ENCODE results near the gene IL6ST.
A peak's percentile ranks its signal among the peaks of the same experiment; 100 is the strongest.
"Not testable (repeated sequence)": the region's sequence is repeated elsewhere in the genome, so short reads cannot be mapped to it uniquely, and the experiment has no call there.

The IL6ST gene

GRCh38 chr5:55994495-55994997 is at the start of gene IL6ST:
Gene IL6ST, minus strand, starts transcription at chr5:55994963. Its CDS starts 18,685 bp downstream, at chr5:55976278.
- H3K36me3 ChIP-seq, result no peaks in the 10 kb centered on the region
- no peaks in the 10 kb centered on the region for H3K27me3 ChIP-seq
- peak within 1 kb of the TSS; percentile 77 to 89 for H3K4me3 ChIP-seq
- TF ChIP-seq, protein P1, sequence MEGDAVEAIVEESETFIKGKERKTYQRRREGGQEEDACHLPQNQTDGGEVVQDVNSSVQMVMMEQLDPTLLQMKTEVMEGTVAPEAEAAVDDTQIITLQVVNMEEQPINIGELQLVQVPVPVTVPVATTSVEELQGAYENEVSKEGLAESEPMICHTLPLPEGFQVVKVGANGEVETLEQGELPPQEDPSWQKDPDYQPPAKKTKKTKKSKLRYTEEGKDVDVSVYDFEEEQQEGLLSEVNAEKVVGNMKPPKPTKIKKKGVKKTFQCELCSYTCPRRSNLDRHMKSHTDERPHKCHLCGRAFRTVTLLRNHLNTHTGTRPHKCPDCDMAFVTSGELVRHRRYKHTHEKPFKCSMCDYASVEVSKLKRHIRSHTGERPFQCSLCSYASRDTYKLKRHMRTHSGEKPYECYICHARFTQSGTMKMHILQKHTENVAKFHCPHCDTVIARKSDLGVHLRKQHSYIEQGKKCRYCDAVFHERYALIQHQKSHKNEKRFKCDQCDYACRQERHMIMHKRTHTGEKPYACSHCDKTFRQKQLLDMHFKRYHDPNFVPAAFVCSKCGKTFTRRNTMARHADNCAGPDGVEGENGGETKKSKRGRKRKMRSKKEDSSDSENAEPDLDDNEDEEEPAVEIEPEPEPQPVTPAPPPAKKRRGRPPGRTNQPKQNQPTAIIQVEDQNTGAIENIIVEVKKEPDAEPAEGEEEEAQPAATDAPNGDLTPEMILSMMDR (IDR thresholded peaks at IDR 0.05), result no peak
- DNase-seq, result peak in 1 of 2 donors; percentile 64
- intact Hi-C loops (cut with DNase I; ENCODE audit: low total_unique reads), result loop anchor here (10.0 kb wide), 1 partner anchor 820 kb away; the partner anchor contains the start of gene MAP3K1
- peaks cover 0 to 33% (median 27%) of the 10 kb centered on the region in 4 donors for H3K4me1 ChIP-seq
- peak within 1 kb of the TSS; percentile 94 to 97 for H3K27ac ChIP-seq
- no peaks in the 10 kb centered on the region for H3K9me3 ChIP-seq

- Histone ChIP-seq H3K36me3 (no peaks in the 10 kb centered on the region), H3K27ac (no peak overlapping the region), H3K4me1 (no peaks in the 10 kb centered on the region), H3K9me3 (no peaks in the 10 kb centered on the region), H3K4me3 (no peak overlapping the region), H3K27me3 (no peaks in the 10 kb centered on the region)
- no peak for DNase-seq
- TF ChIP-seq, protein P1 (IDR thresholded peaks at IDR 0.05), result no peak
- intact Hi-C loops (cut with DNase I; ENCODE audit: low total_unique reads), result no loop called here
These were observed 45.2 kb upstream of the IL6ST start for GRCh38 chr5:56039985-56040384.

DNA sequence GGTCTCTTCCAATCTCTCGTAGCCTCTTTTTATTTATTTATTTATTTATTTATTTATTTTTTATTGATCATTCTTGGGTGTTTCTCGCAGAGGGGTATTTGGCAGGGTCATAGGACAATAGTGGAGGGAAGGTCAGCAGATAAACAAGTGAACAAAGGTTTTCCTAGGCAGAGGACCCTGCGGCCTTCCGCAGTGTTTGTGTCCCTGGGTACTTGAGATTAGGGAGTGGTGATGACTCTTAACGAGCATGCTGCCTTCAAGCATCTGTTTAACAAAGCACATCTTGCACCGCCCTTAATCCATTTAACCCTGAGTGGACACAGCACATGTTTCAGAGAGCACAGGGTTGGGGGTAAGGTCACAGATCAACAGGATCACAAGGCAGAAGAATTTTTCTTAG is 43.4 kb upstream of the IL6ST start:
- H3K4me1 ChIP-seq; H3K27me3 ChIP-seq; H3K4me3 ChIP-seq; H3K36me3 ChIP-seq; DNase-seq; H3K27ac ChIP-seq; intact Hi-C loops (cut with DNase I; ENCODE audit: low total_unique reads); H3K9me3 ChIP-seq: not testable (repeated sequence)

GRCh38 chr5:56037531-56038010 is 42.8 kb upstream of the IL6ST start:
- DNase-seq, result peak in 1 of 2 donors; percentile 21
- H3K27ac ChIP-seq, result no peak overlapping the region
- no peaks in the 10 kb centered on the region for H3K27me3 ChIP-seq
- TF ChIP-seq, protein P1 (IDR thresholded peaks at IDR 0.05), result no peak
- no peaks in the 10 kb centered on the region for H3K4me1 ChIP-seq
- H3K4me3 ChIP-seq, result no peak overlapping the region
- H3K36me3 ChIP-seq, result no peaks in the 10 kb centered on the region
- H3K9me3 ChIP-seq, result no peaks in the 10 kb centered on the region
- intact Hi-C loops (cut with DNase I; ENCODE audit: low total_unique reads), result no loop called here

DNA sequence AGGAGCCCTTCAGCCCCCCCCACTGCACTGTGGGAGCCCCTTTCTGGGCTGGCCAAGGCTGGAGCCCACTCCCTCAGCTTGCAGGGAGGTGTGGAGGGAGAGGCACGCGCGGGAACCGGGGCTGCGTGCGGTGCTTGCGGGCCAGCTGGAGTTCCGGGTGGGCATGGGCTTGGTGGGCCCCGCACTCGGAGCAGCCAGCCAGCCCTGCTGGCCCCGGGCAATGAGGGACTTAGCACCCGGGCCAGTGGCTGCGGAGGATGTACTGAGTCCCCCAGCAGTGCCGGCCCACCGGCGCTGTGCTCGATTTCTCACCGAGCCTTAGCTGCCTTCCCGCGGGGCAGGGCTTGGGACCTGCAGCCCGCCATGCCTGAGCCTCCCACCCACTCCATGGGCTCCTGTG is 40.6 kb upstream of the IL6ST start:
- H3K9me3 ChIP-seq; H3K4me3 ChIP-seq; H3K27ac ChIP-seq; intact Hi-C loops (cut with DNase I; ENCODE audit: low total_unique reads); H3K36me3 ChIP-seq; H3K27me3 ChIP-seq; H3K4me1 ChIP-seq; DNase-seq: not testable (repeated sequence)

GRCh38 chr5:56029871-56030630 is 35.3 kb upstream of the IL6ST start:
- H3K4me3 ChIP-seq; H3K36me3 ChIP-seq; H3K27me3 ChIP-seq; H3K4me1 ChIP-seq; DNase-seq; H3K9me3 ChIP-seq; intact Hi-C loops (cut with DNase I; ENCODE audit: low total_unique reads); H3K27ac ChIP-seq: not testable (repeated sequence)

DNA sequence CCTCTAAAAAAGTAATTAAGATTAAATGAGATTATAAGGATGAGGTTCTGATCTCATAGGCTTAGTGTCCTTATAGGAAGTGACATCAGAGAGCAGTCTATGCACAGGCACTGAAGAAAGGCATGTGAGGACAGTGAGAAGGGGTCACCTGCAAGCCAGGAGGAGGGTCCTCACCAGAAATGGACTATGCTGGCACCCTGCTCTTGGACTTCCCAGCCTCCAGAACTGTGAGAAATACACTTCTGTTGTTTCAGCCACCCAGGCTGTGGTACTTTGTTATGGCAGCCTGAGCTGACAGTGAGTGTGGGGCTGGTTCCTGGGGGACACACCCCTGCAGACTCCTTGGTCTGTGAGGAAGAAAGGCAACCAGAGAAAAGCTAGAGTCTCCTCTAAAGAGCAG is 34.7 kb upstream of the IL6ST start:
- Histone ChIP-seq H3K9me3 (no peaks in the 10 kb centered on the region), H3K36me3 (no peaks in the 10 kb centered on the region), H3K27ac (no peak overlapping the region), H3K4me1 (no peaks in the 10 kb centered on the region), H3K4me3 (no peak overlapping the region), H3K27me3 (no peaks in the 10 kb centered on the region)
- TF ChIP-seq, protein P1 (IDR thresholded peaks at IDR 0.05), result no peak
- no peak for DNase-seq
- intact Hi-C loops (cut with DNase I; ENCODE audit: low total_unique reads), result no loop called here
